HepG2 (cell line): ENCODE data around the gene TASP1. TPM values are rescaled to one million over a fixed set of nuclear protein-coding genes. Genes with fewer than 3 reads are reported as not detected.
A peak's percentile ranks its signal among the peaks of the same experiment; 100 is the strongest.

Source experiments
- ERF ChIP-seq: IDR thresholded peaks from 2 replicates; pipeline ENCODE4 v1.6.1; 2018; ENCODE audit warnings: missing biosample characterization, missing genetic modification reagents
- KAT7 ChIP-seq: IDR thresholded peaks from 2 replicates; pipeline ENCODE4 v1.6.1; 2018; ENCODE audit warnings: borderline replicate concordance, missing compliant biosample characterization
- MAFK ChIP-seq, 2 experiments: IDR thresholded peaks in 1 of 2; conservative IDR thresholded peaks in 1 of 2; 2 replicates each; pipeline ENCODE4 v1.6.1; 2011; ENCODE audit warnings: improper control_type of control experiment in 2 of 2, low read length in 2 of 2
- NFRKB ChIP-seq: fragments of 450-650 bp; IDR thresholded peaks from 2 replicates; pipeline ENCODE4 v1.6.1; 2017
- NR2C2 ChIP-seq: sonication (generic); formaldehyde crosslinking; IDR thresholded peaks from 2 replicates; pipeline ENCODE4 v1.4.0; 2020; ENCODE audit warnings: missing genetic modification reagents, mild to moderate bottlenecking, moderate library complexity, borderline replicate concordance
- RBFOX2 ChIP-seq: fragments of 200-400 bp; formaldehyde crosslinking; IDR thresholded peaks from 2 replicates; pipeline ENCODE4 v1.6.1; 2017; ENCODE audit warnings: low read depth, mild to moderate bottlenecking, low read length
- SYNCRIP ChIP-seq: fragments of 200-400 bp; formaldehyde crosslinking; IDR thresholded peaks from 2 replicates; pipeline ENCODE4 v1.6.1; 2018; ENCODE audit warnings: mild to moderate bottlenecking, low read depth, low read length; ENCODE audit not compliant: insufficient read depth
- TMF1 ChIP-seq: sonication (generic); formaldehyde crosslinking; IDR thresholded peaks from 2 replicates; pipeline ENCODE4 v1.8.1; 2022; ENCODE audit warnings: low read depth, missing genetic modification reagents
- ZNF180 ChIP-seq: sonication (generic); formaldehyde crosslinking; IDR thresholded peaks from 2 replicates; pipeline ENCODE4 v1.4.0; 2020; ENCODE audit warnings: low read depth, missing genetic modification reagents, borderline replicate concordance
- ZNF263 ChIP-seq: sonication (generic); formaldehyde crosslinking; IDR thresholded peaks from 2 replicates; pipeline ENCODE4 v1.4.0; 2020; ENCODE audit warnings: missing genetic modification reagents
- ZNF619 ChIP-seq: sonication (generic); formaldehyde crosslinking; IDR thresholded peaks from 2 replicates; pipeline ENCODE4 v1.4.0; 2020; ENCODE audit warnings: mild to moderate bottlenecking, missing genetic modification reagents
- ZZZ3 ChIP-seq: sonication (generic); formaldehyde crosslinking; IDR thresholded peaks from 2 replicates; pipeline ENCODE4 v1.4.0; 2020; ENCODE audit warnings: missing genetic modification reagents, mild to moderate bottlenecking, borderline replicate concordance
- polyA plus RNA-seq, 8 experiments: library from polyadenylated mRNA; depleted of rRNA in 3 of 8; stranded (reverse) in 7 of 8; unstranded in 1 of 8; fragments of >200 nt; fragmentation: Illumina TruSeq in 4 of 8; extraction: Trizol in 4 of 8; gene quantifications; 2 replicates each; pipeline versions ENCODE4 v1.2.1 to v1.2.3, GENCODE V29; 2011 to 2016; ENCODE audit warnings: low read depth in 4 of 8, missing spikeins in 1 of 8, mixed read lengths in 1 of 8; ENCODE audit not compliant: insufficient read depth in 1 of 8
- total RNA-seq, 5 experiments: library from RNA; depleted of rRNA; stranded (reverse); fragments of >200 nt; fragmentation: Illumina TruSeq; extraction: Trizol; gene quantifications; 2 replicates each; pipeline ENCODE4 v1.2.3, GENCODE V29; 2016; ENCODE audit warnings: low read depth in 1 of 5
- TF ChIP-seq, protein P1 (sequence below): sonication (generic); formaldehyde crosslinking; IDR thresholded peaks from 2 replicates; pipeline ENCODE4 v1.5.1; 2020; ENCODE audit warnings: missing genetic modification reagents, mild to moderate bottlenecking, borderline replicate concordance
- TF ChIP-seq, protein P2 (sequence below): sonication (generic); formaldehyde crosslinking; IDR thresholded peaks from 2 replicates; pipeline ENCODE4 v1.5.0; 2020; ENCODE audit warnings: mild to moderate bottlenecking, missing genetic modification reagents
- TF ChIP-seq, protein P3 (sequence below): sonication (generic); formaldehyde crosslinking; IDR thresholded peaks from 2 replicates; pipeline ENCODE4 v1.8.0; 2022; ENCODE audit warnings: mild to moderate bottlenecking, missing genetic modification reagents; ENCODE audit not compliant: insufficient replicate concordance
- TF ChIP-seq, protein P4 (sequence below): sonication (generic); formaldehyde crosslinking; conservative IDR thresholded peaks from 2 replicates; pipeline ENCODE4 v1.8.0; 2022; ENCODE audit warnings: mild to moderate bottlenecking, moderate library complexity, missing genetic modification reagents
- TF ChIP-seq, protein P5 (sequence below): sonication (generic); formaldehyde crosslinking; IDR thresholded peaks from 2 replicates; pipeline ENCODE4 v1.4.0; 2020; ENCODE audit warnings: missing genetic modification reagents

TASP1 gene
- total and polyA plus RNA-seq, 2 of the 13 experiments (the other 11 are each of a cell fraction or from before 2014, with no cell fraction given), result 10.0 to 25.2 TPM

DNA sequence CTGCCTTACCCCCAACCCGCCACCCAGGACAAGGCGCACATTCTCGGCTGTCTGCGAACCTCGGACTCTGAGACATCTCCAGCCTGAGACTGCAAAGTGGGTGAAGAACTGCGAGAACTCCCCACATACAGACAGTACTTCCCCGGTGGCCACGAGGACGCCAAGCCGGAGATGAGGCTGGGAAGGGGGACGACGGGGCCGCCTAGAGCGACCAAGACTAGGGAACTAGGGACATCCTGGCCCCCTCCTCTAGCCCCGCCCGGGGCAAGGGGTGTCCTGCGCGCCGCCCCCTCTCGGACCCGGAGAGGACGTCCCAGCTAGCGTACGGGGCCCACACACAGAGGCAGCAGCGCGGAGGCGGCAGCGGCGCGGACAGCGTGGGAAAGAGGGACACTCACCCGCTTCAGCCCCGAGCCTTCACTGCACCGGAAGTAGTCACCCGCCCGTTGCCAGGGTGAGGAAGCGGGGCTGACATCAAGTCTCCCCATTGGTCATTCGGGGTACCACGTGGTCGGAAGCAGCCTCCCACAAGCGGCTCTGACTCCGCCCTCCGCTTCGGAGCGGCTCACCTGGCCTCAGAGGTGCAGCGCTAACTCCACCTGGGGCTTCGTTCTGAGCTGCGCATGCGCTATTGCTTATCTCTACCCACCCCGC is at the start of gene TASP1 (continued):
- TF ChIP-seq, protein P1, sequence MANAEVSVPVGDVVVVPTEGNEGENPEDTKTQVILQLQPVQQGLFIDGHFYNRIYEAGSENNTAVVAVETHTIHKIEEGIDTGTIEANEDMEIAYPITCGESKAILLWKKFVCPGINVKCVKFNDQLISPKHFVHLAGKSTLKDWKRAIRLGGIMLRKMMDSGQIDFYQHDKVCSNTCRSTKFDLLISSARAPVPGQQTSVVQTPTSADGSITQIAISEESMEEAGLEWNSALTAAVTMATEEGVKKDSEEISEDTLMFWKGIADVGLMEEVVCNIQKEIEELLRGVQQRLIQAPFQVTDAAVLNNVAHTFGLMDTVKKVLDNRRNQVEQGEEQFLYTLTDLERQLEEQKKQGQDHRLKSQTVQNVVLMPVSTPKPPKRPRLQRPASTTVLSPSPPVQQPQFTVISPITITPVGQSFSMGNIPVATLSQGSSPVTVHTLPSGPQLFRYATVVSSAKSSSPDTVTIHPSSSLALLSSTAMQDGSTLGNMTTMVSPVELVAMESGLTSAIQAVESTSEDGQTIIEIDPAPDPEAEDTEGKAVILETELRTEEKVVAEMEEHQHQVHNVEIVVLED, result peak; percentile 69; the same call in 1 of the 2 replicates
- TF ChIP-seq NFRKB (no peak), ZNF619 (CRISPR knock-in tag) (peak; percentile 73; the same call in 1 of the 2 replicates), RBFOX2 (peak; percentile 92), ERF (CRISPR knock-in tag) (peak; percentile 90), ZZZ3 (CRISPR knock-in tag) (peak; percentile 87; the same call in 1 of the 2 replicates), NR2C2 (CRISPR knock-in tag) (peak; percentile 97), MAFK (conservative IDR thresholded peaks at IDR 0.05 in 1 of 2, IDR thresholded peaks at IDR 0.05 in 1 of 2; ENCODE audit: low read length in 2 of 2) (no peak), TMF1 (peak; percentile 87; the same call in 1 of the 2 replicates), ZNF263 (CRISPR knock-in tag) (peak; percentile 66), SYNCRIP (no peak), ZNF180 (CRISPR knock-in tag) (0 out of 2 replicates have a peak, but pooled peaks have one; percentile 94), KAT7 (CRISPR knock-in tag) (peak; percentile 91; the same call in 1 of the 2 replicates)
- TF ChIP-seq, protein P2, sequence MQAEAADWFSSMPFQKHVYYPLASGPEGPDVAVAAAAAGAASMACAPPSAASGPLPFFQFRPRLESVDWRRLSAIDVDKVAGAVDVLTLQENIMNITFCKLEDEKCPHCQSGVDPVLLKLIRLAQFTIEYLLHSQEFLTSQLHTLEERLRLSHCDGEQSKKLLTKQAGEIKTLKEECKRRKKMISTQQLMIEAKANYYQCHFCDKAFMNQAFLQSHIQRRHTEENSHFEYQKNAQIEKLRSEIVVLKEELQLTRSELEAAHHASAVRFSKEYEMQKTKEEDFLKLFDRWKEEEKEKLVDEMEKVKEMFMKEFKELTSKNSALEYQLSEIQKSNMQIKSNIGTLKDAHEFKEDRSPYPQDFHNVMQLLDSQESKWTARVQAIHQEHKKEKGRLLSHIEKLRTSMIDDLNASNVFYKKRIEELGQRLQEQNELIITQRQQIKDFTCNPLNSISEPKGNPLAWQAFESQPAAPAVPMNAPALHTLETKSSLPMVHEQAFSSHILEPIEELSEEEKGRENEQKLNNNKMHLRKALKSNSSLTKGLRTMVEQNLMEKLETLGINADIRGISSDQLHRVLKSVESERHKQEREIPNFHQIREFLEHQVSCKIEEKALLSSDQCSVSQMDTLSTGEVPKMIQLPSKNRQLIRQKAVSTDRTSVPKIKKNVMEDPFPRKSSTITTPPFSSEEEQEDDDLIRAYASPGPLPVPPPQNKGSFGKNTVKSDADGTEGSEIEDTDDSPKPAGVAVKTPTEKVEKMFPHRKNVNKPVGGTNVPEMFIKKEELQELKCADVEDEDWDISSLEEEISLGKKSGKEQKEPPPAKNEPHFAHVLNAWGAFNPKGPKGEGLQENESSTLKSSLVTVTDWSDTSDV, result peak; percentile 89
- TF ChIP-seq, protein P3, sequence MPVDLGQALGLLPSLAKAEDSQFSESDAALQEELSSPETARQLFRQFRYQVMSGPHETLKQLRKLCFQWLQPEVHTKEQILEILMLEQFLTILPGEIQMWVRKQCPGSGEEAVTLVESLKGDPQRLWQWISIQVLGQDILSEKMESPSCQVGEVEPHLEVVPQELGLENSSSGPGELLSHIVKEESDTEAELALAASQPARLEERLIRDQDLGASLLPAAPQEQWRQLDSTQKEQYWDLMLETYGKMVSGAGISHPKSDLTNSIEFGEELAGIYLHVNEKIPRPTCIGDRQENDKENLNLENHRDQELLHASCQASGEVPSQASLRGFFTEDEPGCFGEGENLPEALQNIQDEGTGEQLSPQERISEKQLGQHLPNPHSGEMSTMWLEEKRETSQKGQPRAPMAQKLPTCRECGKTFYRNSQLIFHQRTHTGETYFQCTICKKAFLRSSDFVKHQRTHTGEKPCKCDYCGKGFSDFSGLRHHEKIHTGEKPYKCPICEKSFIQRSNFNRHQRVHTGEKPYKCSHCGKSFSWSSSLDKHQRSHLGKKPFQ (CRISPR knock-in tag), result peak; percentile 84
- TF ChIP-seq, protein P4, sequence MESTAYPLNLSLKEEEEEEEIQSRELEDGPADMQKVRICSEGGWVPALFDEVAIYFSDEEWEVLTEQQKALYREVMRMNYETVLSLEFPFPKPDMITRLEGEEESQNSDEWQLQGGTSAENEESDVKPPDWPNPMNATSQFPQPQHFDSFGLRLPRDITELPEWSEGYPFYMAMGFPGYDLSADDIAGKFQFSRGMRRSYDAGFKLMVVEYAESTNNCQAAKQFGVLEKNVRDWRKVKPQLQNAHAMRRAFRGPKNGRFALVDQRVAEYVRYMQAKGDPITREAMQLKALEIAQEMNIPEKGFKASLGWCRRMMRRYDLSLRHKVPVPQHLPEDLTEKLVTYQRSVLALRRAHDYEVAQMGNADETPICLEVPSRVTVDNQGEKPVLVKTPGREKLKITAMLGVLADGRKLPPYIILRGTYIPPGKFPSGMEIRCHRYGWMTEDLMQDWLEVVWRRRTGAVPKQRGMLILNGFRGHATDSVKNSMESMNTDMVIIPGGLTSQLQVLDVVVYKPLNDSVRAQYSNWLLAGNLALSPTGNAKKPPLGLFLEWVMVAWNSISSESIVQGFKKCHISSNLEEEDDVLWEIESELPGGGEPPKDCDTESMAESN (CRISPR knock-in tag), result no peak; the same call in 1 of the 2 replicates
- TF ChIP-seq, protein P5, sequence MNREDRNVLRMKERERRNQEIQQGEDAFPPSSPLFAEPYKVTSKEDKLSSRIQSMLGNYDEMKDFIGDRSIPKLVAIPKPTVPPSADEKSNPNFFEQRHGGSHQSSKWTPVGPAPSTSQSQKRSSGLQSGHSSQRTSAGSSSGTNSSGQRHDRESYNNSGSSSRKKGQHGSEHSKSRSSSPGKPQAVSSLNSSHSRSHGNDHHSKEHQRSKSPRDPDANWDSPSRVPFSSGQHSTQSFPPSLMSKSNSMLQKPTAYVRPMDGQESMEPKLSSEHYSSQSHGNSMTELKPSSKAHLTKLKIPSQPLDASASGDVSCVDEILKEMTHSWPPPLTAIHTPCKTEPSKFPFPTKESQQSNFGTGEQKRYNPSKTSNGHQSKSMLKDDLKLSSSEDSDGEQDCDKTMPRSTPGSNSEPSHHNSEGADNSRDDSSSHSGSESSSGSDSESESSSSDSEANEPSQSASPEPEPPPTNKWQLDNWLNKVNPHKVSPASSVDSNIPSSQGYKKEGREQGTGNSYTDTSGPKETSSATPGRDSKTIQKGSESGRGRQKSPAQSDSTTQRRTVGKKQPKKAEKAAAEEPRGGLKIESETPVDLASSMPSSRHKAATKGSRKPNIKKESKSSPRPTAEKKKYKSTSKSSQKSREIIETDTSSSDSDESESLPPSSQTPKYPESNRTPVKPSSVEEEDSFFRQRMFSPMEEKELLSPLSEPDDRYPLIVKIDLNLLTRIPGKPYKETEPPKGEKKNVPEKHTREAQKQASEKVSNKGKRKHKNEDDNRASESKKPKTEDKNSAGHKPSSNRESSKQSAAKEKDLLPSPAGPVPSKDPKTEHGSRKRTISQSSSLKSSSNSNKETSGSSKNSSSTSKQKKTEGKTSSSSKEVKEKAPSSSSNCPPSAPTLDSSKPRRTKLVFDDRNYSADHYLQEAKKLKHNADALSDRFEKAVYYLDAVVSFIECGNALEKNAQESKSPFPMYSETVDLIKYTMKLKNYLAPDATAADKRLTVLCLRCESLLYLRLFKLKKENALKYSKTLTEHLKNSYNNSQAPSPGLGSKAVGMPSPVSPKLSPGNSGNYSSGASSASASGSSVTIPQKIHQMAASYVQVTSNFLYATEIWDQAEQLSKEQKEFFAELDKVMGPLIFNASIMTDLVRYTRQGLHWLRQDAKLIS (CRISPR knock-in tag), result no peak
